Loucy (cell line): ENCODE measurements around the gene SPOCK1.

ENCODE experiments used
- H2AFZ ChIP-seq: fragments of 200-600 bp; sonication (generic); 2 replicates; pipeline ENCODE4 v1.6.0; 2016; ENCODE audit warnings: antibody characterized with exemption, mild to moderate bottlenecking, low read length, moderate library complexity
- H3F3A ChIP-seq: fragments of 200-600 bp; 2 replicates; pipeline ENCODE4 v1.6.0; 2016; ENCODE audit warnings: antibody characterized with exemption, low read depth, mild to moderate bottlenecking
- H3K27me3 ChIP-seq: fragments of 200-600 bp; sonication (generic); 2 replicates; pipeline ENCODE4 v1.6.1; 2014; ENCODE audit warnings: low read length, mild to moderate bottlenecking; ENCODE audit not compliant: insufficient read depth, poor library complexity, severe bottlenecking
- H3K36me3 ChIP-seq: fragments of 200-600 bp; sonication (generic); 2 replicates; pipeline ENCODE4 v1.6.1; 2016; ENCODE audit warnings: low read length; ENCODE audit not compliant: insufficient read depth
- H3K4me1 ChIP-seq: fragments of 200-600 bp; sonication (generic); 2 replicates; pipeline ENCODE4 v1.5.1; 2014; ENCODE audit warnings: low read length, mild to moderate bottlenecking; ENCODE audit not compliant: insufficient read depth, poor library complexity, severe bottlenecking
- H3K4me2 ChIP-seq: fragments of 200-600 bp; sonication (generic); 2 replicates; pipeline ENCODE4 v1.6.0; 2014; ENCODE audit warnings: antibody characterized with exemption, low read length, low read depth, mild to moderate bottlenecking; ENCODE audit not compliant: poor library complexity, severe bottlenecking
- H3K4me3 ChIP-seq: fragments of 200-600 bp; sonication (generic); 2 replicates; pipeline ENCODE4 v1.5.1; 2014; ENCODE audit warnings: low read length, mild to moderate bottlenecking, mixed read lengths; ENCODE audit not compliant: poor library complexity, severe bottlenecking
- H3K79me2 ChIP-seq: fragments of 200-600 bp; sonication (generic); 2 replicates; pipeline ENCODE4 v1.6.1; 2014; ENCODE audit warnings: low read length; ENCODE audit not compliant: insufficient read depth
- H3K9ac ChIP-seq: fragments of 200-600 bp; sonication (generic); 2 replicates; pipeline ENCODE4 v1.6.0; 2014; ENCODE audit warnings: mild to moderate bottlenecking, low read depth, low read length, moderate library complexity; ENCODE audit not compliant: poor library complexity, severe bottlenecking
- H3K9me2 ChIP-seq: fragments of 200-600 bp; sonication (generic); replicated peaks from 2 replicates; pipeline ENCODE4 v1.6.1; 2016; ENCODE audit warnings: low read depth, low read length, mixed read lengths
- H3K9me3 ChIP-seq: fragments of 200-600 bp; sonication (generic); 2 replicates; pipeline ENCODE4 v1.6.1; 2014; ENCODE audit warnings: mild to moderate bottlenecking, antibody characterized with exemption, low read length, low read depth; ENCODE audit not compliant: insufficient read depth
- H4K20me1 ChIP-seq: fragments of 200-600 bp; sonication (generic); 2 replicates; pipeline ENCODE4 v1.6.0; 2014; ENCODE audit warnings: antibody characterized with exemption, low read length, mild to moderate bottlenecking; ENCODE audit not compliant: insufficient read depth, poor library complexity, severe bottlenecking
- EZH2phosphoT487 ChIP-seq: fragments of 200-600 bp; IDR thresholded peaks from 2 replicates; pipeline ENCODE4 v1.6.1; 2018; ENCODE audit warnings: antibody characterized with exemption, mild to moderate bottlenecking, moderate library complexity, borderline replicate concordance
- TF ChIP-seq, protein P1 (sequence below): fragments of 200-600 bp; sonication (generic); conservative IDR thresholded peaks from 2 replicates; pipeline ENCODE4 v1.5.1; 2014; ENCODE audit warnings: mild to moderate bottlenecking, antibody characterized with exemption, low read length

SPOCK1 gene

DNA sequence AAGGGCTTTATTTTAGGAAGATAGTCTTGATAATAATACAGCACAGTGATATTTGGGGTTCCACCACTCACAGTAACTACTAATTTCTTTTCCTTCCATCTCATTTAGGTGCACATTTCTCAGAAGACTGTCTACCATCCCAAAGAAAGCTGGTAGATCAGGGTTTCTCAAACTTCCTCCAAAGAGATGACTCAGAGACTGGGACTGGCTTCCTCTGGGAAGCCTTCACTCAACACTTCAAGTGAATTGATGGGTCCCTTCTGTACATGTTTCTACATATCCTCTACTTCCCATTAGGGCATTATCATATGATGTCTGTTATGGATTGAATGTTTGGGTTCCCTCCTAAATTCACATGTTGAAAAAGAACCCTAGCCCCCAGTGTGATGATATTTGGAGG is 138.5 kb downstream of the SPOCK1 start:
- Histone ChIP-seq H3K4me3 (no peak overlapping the region), H3K36me3 (no peaks in the 10 kb centered on the region), H3K79me2 (no peaks in the 10 kb centered on the region), H3K9me2 (no peaks in the 10 kb centered on the region), H3K9ac (no peak overlapping the region), H4K20me1 (no peaks in the 10 kb centered on the region), H3K4me2 (no peak overlapping the region), H3F3A (no peaks in the 10 kb centered on the region), H3K27me3 (no peaks in the 10 kb centered on the region), H3K4me1 (no peaks in the 10 kb centered on the region), H2AFZ (no peak overlapping the region), H3K9me3 (no peaks in the 10 kb centered on the region)
- no peak for TF ChIP-seq EZH2phosphoT487
- TF ChIP-seq, protein P1, sequence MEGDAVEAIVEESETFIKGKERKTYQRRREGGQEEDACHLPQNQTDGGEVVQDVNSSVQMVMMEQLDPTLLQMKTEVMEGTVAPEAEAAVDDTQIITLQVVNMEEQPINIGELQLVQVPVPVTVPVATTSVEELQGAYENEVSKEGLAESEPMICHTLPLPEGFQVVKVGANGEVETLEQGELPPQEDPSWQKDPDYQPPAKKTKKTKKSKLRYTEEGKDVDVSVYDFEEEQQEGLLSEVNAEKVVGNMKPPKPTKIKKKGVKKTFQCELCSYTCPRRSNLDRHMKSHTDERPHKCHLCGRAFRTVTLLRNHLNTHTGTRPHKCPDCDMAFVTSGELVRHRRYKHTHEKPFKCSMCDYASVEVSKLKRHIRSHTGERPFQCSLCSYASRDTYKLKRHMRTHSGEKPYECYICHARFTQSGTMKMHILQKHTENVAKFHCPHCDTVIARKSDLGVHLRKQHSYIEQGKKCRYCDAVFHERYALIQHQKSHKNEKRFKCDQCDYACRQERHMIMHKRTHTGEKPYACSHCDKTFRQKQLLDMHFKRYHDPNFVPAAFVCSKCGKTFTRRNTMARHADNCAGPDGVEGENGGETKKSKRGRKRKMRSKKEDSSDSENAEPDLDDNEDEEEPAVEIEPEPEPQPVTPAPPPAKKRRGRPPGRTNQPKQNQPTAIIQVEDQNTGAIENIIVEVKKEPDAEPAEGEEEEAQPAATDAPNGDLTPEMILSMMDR = no peak

DNA sequence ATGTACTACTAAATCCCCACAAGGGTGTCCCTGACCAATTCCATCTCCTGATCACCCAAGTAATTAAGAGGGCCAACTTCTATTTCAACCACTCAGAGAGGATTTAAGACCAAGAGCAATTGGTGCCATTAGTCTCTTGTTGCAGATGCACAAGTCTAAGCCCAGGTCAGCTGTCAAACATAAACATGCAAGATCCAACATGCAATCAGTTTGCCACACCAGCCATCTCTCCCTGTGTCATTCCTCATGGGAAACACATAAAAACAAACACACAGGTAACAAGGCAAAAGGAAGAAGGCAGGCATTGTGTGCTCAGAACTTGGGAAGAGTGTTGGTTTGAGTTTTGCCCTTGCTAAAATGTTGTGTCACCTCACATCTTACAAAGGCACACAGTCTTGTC is 139.2 kb downstream of the SPOCK1 start:
- Histone ChIP-seq H3K79me2 (no peaks in the 10 kb centered on the region), H3K4me3 (no peak overlapping the region), H3K4me2 (no peak overlapping the region), H4K20me1 (no peaks in the 10 kb centered on the region), H3K9me2 (no peaks in the 10 kb centered on the region), H3K9ac (no peak overlapping the region), H3K27me3 (no peaks in the 10 kb centered on the region), H2AFZ (no peak overlapping the region), H3K36me3 (no peaks in the 10 kb centered on the region), H3F3A (no peaks in the 10 kb centered on the region), H3K4me1 (no peaks in the 10 kb centered on the region), H3K9me3 (no peaks in the 10 kb centered on the region)
- TF ChIP-seq, protein P1 = no peak
- no peak for TF ChIP-seq EZH2phosphoT487

DNA sequence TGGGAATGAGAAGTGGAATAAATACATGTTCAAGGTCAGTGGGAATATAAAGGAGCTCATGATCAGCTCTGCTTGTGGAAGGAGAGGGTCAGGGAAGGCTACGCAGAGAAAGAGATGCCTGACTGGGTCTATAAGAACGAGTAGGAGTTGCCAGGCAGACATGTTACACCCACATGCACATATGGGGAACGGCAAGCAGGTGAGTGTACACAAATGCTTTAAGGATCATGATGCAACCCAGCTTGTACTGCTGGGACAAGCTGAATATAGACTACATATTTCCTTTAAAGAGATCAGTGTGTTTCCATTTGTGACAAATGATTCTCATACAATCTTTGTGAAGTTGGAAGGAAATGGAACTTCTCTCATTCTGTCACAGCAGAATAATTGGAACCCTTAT is 141.7 kb downstream of the SPOCK1 start:
- Histone ChIP-seq H3K9me2 (no peaks in the 10 kb centered on the region), H3K27me3 (no peaks in the 10 kb centered on the region), H3K36me3 (no peaks in the 10 kb centered on the region), H3F3A (no peaks in the 10 kb centered on the region), H2AFZ (no peak overlapping the region), H3K9ac (no peak overlapping the region), H4K20me1 (no peaks in the 10 kb centered on the region), H3K79me2 (no peaks in the 10 kb centered on the region), H3K4me1 (no peaks in the 10 kb centered on the region), H3K4me2 (no peak overlapping the region), H3K9me3 (no peaks in the 10 kb centered on the region), H3K4me3 (no peak overlapping the region)
- no peak for TF ChIP-seq EZH2phosphoT487
- TF ChIP-seq, protein P1 = no peak
